Forelimb muscle (tissue), 1 donor: ENCODE measurements around the gene SENP8. TPM values are rescaled to one million over a fixed set of nuclear protein-coding genes. Genes with fewer than 3 reads are reported as not detected.
"Not testable (repeated sequence)": the region's sequence is repeated elsewhere in the genome, so short reads cannot be mapped to it uniquely, and the experiment has no call there.

Experiments
- DNase-seq: peaks from one replicate; pipeline ENCODE4 v3.0.0-alpha.2; 2013; ENCODE audit warnings: low read depth
- polyA plus RNA-seq: library from polyadenylated mRNA; unstranded; fragments of 120-200 nt; gene quantifications from one replicate; pipeline ENCODE4 v1.2.1, GENCODE V29; 2013; ENCODE audit not compliant: insufficient read length

SENP8 gene
- polyA plus RNA-seq, 1 donor, result 5.9 TPM

DNA sequence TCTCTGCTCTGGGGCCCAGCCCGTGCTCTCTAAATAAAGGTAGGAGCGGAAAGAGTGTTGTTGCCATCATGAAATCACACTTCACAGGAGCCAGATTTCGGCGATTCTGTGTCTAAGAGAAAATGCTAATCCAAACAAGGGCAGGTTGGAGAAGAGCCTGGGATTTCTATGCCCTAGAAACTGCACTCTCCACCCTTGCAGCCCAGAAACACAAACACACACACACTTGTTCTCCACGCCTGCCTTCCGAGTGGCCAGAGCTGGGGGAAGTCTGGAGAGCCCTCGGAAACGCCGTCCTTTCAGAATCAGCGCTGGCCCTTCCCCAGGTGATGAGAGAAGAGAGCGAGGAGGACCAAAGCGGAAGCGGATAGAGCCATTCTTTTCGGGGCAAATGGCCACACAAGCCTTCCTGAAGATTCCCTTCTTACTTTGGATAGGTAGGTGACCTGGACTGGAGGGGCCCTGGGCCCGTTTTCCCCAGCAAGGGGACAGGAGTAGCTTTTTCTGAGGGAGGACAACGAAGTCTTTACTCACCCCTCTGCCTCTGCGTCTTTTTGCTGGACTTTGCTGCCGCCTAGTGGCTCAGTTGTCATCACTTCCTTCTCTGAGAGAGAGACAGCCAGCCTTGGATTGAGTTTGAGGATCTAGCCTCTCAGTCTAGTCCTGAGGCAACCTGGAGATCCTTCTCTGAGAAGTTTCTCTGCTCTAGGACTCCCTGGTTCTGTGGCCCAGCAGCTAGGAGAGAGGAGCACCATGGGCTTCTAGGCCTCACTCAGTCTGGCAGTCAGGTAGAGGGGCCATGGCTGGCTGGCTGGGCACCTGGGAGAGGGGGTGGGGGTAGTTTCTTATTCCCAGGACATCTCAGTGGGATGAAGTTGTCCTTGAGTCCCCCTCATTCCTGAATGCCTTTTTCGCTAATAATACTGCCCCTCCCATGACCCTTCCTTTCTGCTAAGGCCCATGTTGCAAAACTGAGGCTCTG, 37.7 kb downstream of the SENP8 start:
- DNase-seq, result peak; percentile 75

DNA sequence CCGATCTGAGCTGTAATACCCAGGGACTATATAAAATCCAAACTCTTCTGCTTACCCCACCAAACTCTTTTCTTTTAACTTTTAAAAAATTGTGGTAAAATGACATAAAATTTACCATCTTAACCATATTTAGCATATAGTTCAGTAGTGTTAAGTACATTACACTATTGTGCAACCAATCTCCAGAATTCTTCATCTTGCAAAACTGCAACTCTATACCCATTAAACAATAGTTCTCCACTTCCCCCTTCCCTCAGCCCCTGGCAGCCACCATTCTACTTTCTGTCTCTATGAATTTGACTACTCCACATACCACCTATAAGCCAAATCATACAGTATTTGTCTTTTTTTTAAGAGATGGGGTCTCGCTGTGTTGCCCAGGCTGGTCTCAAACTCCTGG, 38.7 kb downstream of the SENP8 start:
- no peak for DNase-seq

DNA sequence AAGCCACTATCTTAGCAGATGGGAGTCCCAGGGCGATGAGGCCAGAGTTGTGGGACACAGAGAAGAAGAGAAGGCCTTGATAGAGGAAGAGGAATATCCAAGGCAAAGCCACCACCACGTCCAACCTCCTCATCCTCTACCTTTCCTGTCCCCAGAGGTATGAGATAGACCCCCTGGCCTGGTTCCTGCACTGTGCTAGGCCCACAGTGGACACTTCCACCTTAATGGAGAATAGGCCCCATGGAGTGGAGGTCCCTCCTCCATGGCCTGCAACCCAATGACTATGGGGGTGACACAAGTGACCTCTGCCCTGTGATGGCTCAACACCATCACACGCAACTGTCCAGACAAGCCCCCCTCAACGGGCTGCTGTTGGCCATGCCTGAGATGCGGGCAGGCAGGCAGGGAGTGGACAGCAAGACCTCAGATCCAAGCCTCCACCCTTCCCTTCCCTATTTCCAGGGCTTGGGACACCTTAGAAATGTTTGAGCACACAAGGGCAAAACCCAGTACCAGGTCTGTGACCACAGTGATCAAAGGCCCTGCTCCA, 42.6 kb downstream of the SENP8 start:
- no peak for DNase-seq

DNA sequence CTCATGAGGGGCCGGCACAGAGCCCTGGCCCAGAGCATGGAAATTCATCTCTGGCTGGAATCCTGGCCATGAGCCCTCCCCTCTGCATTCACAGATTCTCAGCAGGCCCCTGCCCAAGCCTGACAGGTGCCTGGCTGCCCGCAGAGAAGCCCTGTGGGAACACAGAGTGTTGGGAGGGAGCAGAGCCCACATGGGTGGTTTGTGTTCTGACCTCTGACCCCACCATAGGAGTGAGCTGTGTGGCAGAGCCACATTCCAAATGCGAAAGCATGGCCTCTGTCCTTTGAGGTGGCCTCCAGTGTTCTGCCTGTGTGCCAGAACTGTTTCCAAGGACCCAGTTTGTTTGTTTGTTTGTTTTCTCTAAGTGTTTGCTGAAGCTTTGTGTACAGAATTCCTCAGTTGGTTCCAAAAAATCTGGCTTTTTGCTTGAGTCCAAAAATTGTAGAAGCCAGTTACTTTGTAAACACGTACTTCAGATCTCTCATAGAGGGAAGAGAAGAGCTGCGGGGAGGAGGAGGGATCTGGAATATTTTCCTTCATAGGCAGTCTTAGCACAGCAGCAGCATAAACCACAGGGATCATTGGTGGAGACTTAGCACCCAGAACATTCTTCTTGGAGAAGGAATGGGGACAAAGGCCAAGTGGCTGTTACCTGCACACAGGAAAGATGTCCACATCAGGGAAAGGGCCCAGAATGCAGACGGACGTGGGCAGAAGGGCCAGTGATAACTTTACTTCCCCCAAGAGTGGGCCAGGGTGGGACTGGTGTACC, 43.3 kb downstream of the SENP8 start:
- no peak for DNase-seq

DNA sequence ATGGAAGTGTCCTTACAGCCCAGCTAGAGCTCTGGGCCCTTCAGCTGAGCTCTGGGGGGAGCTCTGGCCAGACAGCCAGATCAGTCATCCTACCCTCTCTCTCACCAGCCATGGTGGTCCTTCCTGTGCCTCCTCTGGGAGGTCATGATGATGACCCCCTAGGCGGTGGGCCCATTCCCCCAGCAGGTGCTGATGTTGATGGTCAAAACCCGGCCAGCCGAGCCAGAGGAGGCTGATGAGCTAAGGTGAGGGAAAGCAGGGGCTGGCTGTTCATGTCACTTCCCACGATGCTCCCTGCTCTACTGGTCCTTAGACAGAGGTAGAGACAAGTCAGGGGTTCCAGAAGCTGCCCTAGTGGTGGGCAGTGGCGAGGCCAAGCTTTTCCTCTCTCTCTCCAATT, 44.4 kb downstream of the SENP8 start:
- no peak for DNase-seq

DNA sequence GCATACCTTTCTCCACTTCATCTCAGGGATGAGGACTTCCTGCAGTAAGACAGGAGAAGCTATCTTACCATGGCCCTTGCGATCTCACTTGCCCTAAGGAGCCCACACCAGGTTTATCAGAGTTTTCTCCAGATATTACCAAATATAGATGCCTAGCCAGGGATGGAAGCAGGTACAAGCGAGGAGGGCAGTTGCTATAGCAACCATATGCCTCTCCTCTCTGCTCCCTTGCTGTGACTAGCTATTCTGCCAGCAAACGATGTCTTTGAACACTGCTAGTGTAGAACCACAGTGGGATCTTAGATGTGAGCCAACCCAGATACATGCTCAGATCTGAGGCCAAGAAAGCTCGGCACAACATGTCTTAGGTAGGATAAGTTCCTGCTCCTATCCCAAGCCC, 45.5 kb downstream of the SENP8 start:
- DNase-seq, result no peak

DNA sequence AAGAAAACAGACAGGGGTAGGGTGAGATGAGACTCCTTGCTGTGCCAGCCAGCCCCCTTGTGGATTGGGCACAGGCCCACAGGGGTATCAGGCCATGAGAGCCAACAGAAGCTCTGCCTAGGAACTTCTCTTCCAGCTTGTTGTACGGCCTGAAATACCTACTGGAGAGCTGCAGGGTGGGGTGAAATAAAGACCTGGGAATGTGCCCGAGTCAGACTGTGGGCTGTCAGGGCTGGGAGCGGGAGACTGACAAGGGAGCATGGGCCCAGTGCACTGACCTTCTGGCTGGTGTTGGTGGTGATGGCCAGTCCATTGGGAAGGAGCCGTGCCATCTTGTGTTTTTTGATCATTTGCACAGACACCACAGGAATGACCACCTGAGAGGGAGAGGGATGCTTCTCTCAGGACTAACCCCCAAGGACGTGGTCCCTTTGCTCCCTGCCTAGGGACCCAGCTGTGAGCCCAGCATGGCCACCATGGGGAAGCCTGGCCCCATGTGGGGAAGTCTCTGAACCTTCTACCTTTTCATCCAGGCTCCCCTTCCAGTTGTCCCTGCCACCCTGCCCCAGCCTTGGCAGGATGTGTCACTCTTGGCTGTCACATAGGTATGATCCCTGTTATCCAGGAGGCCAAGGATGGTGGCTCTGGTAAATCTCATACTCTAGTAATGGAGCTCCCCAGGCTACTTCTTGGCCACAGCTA, 48.7 kb downstream of the SENP8 start:
- DNase-seq, result no peak

DNA sequence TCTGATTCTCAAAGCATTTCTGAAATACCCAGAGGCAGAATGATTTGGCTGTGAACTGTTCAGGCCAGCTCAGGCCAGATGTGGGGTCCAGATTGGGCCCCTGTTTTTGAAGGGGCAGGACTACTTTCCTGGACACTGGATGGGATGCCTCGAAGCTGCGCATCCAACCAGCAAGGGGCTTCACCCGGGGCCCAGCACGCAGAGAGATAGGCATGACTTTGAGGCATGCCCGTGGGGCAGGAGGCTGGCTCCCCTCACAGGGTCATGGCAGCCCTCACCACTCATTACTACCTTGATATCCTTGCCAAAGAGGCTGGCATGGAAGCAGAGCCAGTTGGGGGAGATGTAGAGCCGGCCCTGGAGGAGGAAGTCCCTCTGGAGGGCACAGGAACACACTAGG, 49.2 kb downstream of the SENP8 start:
- no peak for DNase-seq

DNA sequence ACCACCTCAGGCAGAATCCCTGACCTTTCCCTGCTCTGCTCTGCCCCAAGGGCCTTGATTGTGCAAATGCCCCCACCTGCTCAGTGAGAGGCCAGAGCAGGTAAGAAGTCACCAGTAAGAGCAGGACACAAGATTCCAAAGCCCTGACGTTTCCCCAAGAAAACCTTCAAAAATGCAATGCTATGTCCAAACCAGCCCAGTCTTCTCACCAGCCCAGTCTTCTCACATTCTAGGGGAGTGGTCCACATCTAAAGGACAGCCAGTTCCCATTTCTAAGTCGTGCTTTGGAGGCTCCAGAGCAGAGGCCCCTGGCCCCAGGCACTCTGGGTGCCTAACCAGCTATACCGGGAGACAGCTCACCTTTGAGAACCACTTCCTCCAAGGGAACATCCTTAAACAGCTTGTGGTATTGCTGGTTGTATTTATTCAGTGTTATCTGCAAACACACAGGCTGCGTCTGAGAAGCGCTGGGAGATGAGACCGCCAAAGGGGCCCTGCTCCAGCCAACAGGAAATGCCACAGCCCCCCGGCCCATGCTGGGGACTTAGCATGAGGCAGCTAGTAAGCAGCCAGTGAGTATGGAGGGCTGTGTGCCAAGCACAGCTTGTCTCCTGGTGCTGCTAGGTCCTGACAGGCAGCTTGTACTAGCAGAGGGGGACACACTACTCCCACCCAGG, 50.1 kb downstream of the SENP8 start:
- DNase-seq, result no peak

DNA sequence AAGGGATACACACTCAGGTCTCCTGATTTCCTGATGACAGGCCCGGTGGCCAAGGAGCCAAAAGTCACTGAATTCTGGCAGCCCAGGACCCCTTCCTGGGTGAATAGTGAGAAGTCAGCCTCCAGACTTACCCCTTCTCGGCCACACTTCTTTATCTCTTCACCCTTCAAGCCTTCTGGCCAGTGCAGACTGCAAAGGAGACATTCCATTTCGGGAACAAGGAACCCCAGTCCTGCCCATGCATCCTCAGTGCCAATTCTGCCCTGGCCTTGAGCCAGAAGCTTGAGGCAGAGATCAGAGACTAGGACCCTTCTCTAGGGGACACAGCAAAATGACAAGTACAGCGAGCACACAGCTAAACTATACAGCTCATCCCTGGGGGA, 50.6 kb downstream of the SENP8 start:
- DNase-seq, result no peak

DNA sequence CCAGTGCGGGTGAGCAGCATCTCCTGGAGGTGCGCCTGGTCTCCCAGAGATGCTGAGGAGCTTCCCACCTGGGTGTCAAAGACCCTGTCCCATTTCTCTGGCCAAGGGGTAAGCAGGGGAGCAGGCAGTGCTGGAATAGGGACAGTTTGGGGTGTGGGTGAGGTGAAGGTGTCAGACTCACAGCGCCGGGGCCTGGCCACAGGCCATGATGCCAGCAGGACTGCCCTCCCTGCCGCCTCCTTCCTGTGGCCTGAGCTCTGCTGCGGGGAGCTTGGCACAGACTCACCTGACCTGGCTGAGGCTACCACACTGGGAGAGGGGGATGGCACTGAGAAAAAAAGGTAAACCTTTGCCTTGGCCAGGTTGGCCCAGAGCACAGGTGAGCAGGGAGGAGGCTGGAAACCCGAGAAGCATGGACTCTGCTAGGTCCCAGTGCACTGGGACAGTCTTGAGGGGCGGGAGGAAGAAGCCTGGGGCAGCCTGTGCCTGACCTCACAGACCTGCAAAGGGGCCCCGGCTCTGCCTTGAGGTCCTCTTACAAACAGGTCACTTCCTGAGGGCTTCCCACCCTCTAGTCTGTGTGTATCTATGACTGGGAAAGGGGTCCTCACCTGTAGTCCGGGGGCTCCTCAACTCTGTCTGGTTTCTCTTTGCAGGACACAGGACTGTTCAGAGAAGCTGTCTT, 51.2 kb downstream of the SENP8 start:
- no peak for DNase-seq

DNA sequence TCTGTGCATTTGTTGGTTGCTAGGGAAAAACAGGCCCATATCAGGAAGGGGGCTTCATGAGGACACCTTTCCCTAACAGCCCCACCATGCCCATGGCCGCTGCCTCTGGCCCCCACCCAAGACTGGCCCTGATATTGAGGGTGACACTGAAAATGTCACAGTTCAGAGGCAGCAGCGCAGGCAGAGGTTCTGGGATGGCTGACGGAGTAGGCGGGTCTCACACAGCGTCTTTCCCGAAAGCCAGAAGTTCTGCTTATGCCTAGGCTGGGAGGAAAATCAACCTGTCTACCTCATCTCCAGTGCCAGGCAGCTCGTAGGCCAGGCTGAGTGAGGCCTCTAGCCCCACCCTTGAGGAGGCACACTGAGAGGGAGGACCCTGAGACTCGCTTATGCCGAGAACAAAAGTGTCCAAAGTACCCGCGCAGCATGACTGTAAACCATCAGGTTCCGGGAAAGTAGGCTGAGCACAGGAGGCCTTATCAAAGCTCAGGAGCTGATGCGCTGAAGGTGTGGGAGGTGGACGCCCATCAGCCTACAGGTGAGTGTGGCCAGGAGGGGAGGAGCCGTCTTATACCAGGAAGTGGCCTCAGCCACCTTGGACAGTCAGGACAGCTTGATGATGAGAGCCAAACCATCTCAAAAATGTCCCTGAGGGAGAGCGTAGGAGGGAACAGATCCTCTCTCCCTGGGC, 51.9 kb downstream of the SENP8 start:
- DNase-seq, result no peak

DNA sequence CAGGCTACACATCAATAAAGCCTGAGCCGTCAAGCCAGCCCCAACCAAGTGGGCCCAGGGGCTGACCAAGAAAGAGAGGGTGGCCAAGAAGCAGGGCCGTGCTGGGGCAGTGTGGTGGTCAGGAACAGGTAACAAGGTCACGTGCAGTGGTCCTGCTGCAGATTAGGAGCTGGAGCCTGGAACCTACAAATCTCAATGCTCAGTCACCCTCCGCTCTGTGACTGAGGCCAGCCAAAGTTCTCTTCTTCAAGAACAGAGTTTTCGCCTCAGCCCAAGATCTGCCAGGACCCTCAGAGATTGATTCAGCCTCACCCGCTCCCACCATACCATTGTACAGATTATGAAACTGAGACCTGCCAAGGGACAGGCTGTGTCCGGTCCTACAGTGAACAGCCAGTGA, 52.5 kb downstream of the SENP8 start:
- DNase-seq, result no peak

DNA sequence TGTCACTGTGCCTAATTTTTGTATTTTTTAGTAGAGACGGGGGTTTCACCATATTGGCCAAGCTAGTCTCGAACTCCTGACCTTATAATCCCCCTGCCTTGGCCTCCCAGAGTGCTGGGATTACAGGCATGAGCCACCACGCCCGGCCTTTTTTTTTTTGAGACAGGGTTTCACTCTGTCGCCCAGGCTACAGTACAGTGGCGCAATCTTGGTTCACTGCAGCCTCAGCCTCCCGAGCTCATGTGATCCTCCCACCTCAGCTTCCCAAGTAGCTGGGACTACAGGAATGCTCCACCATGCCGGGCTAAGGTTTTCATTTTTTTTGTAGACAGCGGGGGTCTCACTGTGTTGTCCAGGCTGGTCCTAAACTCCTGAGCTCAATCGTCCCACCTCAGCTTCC, 53.8 kb downstream of the SENP8 start:
- DNase-seq, result not testable (repeated sequence)

DNA sequence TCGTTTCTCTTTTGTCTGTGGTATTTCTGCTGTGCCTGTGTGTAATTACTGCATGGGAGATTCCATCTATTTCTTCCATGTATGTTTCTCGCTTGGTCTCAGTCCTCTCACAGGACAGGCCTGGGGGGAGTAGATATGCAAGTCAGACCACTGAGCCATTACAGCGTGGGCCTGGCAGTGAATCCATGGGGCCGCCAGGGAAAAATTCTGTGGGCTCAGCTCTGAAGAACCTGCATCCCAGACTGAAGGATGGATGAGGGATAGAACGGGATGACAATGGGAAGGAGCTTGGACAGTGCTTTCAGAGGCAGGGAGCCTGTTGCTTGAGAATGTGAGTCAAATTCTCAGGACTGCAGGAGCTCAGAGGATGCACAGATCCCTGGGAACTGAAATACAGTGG, 54.6 kb downstream of the SENP8 start:
- DNase-seq, result no peak

DNA sequence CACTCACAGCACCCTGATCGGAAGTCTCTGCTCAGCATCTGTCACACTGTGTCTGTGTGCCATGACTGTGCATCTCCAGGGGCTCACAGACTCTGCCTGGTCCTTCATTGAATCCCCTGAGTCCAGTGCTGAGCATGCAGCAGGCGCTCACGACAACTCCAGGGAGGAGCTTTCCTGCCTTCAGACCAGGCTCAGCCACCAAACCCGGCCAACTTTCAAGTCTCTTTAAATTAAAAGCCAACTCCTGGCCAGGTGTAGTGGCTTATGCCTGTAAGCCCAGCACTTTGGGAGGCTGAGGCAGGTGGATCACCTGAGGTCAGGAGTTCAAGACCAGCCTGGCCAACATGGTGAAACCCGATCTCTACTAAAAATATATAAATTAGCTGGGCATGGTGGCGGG, 55.2 kb downstream of the SENP8 start:
- DNase-seq, result no peak

DNA sequence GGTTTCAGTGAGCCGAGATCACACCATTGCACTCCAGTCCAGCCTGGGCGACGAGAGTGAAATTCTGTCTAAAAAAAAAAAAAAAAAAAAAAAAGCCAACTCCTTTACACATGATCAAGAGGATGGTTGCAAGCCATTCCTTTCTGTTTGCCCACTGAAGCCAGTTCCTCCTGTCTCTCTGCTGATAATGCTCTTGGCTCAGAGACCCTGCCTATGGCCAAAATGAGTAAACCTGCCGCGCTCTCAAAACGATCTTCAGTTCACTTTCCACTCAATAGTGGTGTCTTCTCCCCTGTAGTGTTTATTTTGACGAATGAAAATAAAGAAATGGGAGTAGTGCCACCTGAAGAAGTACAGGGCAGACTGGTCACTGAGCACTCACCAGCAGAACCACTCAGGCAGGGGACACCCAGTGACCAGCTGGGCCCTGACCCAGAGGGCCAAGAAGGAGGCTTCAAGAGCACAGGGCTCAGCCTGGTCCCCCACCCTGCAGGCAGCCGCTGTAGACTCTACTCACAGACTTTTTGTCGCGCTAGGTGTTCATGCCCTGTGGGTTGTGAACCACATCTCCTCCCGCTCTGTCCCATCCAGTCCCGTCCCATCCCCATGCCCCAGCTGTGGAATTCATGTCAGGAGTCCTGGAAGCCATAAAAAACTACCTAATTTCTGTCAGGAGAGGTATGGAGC, 55.8 kb downstream of the SENP8 start:
- no peak for DNase-seq

DNA sequence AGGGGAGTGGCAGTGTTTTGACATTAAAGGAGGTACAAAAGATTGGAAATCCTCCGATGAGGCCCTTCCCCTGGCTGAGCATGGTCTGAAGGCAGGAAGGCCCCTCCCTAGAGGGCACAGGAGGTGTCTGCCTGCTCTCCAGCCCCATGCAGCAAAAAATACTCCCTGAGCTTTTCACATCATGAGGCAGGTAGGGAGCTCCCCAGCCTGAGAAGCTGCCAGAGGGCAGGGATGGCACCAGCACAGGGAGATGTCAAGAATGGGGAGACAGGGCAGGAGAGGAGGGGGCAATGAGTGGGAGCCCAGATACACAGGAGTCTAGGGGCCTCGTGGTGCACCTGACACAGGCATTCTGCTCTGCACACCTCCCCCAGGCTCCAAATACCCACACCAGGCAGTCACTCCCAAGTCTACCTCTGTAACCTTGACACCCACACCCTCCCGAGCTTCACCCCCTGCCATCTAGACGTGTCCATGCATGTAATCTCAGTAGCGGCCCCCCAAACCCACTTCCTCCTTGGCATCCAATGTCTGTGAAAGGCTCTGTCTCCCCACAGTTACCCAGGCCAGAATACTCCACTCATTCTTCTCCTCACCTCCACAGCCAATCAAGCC, 56.5 kb downstream of the SENP8 start:
- no peak for DNase-seq
